Activated naive CD8-positive, alpha-beta T cell treated with anti-CD3 and anti-CD28 coated beads, Interleukin-2, amount 50 U/mL, for 16 hours (primary cell): ENCODE measurements around the gene SLC9A9.

Experiments
- DNase-seq: peaks from one replicate; pipeline ENCODE4 v3.0.0-alpha.2; 2020; ENCODE audit warnings: low read depth, low spot score

SLC9A9 gene

DNA sequence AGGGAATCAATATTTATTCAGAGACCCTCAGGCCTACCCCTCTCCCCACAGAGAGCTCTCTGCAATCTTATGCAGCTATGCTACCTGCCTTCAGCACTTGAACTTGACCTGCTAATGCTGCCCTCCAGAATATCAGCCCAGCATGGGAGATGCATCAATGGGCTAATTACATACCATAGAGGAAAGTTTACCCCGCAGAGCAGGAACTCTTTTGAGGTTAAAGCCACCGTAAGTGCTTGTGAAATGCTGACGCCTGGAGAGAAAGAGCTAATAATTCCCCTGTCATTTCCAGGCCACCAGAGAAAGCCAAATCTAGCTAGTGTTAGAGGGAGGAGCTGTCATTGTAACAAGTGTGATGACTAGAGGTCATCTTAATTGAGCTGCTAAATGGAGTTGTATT, 601.2 kb downstream of the SLC9A9 start:
- DNase-seq, result no peak

DNA sequence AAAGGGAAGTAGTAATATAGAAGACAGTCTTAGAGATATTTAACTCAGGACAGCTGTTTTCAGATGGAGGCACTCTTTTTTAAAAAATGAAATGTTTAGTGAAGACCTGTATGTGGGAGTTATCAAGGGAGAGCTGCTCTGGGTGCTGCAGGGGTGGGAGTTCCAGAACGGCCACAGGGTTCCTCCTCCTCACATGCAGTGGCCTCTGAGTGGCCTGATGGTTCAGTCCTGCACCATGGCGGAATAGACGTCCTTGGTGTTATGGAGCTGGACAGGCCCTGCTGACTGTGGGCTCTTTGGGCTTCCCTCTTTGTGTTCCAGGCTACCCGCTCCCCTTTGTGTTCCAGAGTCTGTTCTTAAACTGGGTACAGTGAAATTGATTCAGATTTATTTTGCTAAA, 602.6 kb downstream of the SLC9A9 start:
- no peak for DNase-seq

DNA sequence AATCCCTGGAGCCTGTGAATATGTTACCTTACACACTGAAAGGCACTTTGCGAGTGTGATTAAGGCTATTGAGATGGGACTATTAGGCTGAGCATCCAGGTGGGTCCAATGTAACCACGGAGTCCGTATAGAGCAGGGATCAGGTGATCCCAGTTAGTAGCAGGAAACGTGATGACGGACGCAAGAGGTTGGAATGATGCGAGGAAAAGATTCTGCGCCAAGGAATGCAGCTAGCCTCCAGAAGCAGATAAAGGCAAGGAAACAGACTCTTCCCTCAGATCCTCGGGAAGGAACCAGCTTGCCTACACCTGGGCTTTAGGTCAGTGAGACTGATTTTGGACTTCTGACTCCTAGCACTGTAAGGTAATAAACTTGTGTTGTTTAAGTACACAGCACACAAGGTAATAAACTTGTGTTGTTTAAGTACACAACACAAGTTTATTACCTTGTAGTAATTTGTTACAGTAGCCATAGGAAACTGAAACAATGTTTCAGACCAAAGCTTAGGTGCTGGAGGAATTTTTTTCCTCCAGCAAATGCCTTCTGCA, 603.7 kb downstream of the SLC9A9 start:
- DNase-seq, result no peak

DNA sequence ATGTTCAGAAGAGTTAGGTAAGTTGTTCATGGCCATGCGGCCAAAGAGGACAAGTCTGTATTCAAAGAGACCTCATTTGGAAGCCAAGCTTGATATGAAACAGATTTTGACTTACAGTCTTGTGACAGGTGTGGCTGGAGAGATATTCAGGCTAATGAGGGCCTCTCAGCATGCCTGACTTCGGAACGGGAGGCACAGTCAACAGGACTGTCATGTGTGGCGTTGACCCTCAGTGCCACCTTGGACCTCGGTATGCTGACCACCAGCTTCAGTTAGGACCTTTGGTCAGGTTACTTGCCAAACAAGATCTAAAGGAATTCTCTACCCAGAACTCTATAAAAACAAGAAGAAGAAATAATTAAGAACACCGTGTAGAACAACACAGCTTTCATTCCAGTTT, 604.6 kb downstream of the SLC9A9 start:
- DNase-seq, result no peak

DNA sequence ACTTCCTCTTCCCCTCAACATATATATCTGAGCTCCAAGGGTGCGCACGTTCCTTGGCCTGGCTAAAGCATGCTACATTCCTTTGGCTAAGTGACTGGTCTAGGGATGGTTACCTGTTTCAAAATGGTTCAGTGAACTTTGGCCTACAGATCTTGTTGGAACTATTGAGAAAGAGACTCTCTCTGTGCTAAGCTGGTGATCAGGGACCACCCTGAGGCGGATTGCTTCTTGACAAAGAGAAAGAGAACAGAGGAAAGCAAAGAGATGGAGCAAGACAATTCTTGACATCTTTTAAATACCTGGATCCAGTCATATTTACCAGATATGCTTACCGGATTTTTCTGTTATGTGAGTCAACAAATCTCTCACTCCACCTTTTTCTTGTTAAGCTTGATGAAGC, 605.6 kb downstream of the SLC9A9 start:
- DNase-seq, result no peak

DNA sequence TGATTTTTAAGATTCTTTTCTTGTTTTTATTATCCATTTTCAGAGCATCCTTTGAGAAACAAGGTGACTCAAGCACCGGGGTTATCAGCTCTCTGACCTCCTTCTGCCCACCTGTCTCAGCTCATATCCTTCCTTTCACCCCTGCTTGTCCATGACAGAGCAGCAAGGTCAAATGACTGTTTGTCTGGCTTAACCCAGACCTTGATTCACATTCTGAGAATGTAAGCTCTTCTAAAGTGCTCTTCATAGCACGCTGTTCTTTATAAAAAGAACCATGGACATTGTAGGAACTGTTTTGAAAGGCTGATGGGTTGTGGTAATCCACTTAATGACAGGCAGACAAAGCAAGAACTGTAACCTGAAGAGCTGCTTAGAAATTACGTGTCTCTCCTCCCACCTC, 606.2 kb downstream of the SLC9A9 start:
- no peak for DNase-seq

DNA sequence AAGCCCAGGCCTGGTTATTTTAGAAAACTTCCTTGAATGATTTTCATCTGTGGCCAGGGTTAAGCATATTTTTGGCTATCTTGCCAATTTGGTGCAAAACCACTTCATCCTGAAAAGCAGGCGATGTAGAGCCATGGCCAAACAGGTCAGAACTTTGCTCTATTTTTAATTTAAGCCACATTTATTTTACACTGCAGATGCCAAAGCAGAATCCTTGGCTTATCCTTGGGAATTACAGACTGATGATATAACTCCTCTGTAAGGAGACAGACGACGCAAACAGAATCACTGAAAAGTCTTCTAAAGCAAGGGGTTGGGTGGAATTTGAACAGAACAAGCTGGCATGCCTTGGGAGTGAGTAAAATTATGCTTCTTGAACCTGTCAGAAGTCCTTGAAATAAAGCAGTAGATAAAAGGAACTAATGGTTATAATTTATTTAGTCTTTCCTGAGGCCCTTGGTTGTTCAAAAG, 606.8 kb downstream of the SLC9A9 start:
- no peak for DNase-seq

DNA sequence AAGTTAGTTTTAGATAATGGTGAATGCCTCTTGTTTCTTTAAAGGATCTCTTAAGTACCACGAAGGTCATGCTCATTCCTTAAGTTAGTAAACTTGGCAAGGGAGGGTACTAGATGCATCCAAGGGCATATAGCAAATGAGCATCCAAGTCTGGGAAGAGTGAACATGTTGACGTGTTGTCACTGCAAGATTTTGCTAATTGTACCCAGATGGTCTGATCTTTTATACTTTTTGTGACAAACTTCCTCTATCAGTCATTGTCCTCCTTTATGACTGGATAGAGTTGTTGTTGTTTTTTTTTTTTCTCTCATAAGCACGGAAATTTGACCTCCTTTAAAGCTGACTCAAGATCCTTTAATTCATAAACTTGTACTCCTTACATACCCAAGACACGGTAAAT, 607.4 kb downstream of the SLC9A9 start:
- no peak for DNase-seq

DNA sequence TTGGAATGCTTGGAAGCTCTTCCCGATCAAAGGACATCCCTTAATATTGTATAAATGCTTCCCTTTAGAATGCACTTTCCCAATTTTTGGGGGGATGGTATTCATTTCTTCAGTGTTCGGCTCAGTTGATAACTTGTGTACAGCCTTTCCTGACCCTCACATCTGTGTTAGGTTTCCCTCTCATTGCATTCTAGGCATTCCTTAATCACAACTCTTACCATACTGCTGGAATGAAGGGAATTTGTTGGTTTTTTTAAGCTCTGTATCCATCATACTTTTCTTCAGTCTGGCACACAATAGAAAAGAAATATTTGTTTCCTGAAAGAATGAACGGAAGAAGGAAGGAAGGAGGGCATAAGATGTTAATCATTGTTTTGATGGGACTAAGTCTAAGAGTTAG, 609.2 kb downstream of the SLC9A9 start:
- no peak for DNase-seq

DNA sequence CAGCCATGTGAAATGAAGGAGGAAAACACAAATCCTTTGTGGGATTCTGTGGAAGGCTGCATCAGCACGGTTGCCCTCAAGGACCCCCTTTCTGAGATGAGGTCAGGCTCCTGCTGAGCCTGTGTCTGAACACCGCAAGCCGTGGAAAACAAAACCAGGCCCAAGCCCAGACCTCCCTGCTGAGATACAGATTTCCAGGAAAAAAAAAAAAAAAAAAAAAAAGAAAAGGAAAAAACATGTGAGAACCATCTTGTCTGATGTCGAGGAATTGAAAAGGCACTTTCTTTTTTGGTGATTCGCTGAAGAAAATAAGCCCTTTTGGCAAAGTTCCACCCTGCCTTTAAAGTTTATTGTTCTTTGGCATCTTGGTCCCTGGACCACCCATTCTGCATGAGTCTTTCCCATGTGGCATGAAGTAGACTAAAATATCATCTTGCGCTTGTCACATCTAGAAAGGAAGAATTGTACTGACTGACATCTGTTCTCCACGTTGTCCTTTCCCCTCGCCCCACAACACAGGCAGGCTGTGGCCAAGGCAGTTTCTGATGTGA, 611.1 kb downstream of the SLC9A9 start:
- DNase-seq, result no peak

DNA sequence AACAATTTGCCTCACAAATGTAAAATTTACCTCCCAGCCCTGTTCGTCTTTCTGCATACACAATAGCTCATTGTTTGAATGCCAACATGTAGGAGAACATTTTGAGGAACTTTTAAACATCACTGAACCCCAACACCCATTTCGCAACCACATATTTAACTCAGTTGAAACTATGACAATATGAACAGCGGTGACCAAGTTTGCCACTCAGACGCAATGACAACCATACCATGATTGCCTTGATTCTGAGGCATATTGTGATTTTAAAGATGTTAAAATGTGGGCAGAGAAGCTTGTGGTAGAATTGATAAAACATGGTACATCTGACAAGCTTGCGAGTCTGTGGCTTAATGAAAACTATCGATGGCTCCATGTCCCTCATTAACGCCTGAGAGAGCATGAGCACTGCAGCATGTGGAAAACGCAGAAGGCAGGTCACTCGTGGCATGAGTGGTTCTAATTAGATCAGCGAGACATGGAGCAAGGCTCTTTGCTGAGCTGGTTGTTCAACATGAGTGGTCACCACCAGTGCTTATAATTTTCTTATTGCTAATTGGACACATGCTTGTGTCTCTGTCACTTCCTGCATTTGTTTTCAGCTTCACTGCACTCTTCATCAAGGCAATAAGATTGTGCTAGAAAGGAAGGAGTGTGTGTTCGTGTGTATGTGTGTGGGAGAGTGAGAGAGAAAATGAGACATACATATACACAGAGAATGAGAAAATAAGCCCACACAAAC, 611.9 kb downstream of the SLC9A9 start:
- no peak for DNase-seq

DNA sequence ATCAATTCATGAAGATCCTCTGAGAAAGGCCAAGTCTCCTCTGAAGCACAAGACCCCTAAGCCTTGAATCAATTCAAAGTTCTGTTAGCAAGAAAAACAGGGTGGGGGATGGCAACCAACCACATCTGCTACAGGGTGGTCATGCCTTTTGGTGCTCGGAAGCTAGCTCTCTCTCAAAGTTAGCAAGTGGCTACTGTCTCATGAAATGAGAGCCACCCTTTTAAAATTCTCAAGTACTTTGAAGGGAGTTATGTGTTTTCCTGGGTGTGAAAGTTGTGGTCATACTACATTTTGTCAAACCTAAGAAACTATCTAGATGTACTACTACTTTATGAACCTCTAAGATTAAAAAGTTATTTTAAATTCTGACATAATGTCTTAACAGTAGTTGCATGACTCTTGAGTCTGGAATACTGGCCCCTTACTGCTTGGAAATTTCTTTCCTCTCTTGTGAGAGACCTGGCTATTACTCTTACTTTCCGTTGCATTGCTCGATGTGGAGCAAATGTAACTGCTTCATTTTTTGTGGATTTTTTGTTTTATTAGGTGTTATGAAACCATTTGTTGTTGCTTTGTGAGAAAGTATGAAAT, 612.6 kb downstream of the SLC9A9 start:
- DNase-seq, result no peak

DNA sequence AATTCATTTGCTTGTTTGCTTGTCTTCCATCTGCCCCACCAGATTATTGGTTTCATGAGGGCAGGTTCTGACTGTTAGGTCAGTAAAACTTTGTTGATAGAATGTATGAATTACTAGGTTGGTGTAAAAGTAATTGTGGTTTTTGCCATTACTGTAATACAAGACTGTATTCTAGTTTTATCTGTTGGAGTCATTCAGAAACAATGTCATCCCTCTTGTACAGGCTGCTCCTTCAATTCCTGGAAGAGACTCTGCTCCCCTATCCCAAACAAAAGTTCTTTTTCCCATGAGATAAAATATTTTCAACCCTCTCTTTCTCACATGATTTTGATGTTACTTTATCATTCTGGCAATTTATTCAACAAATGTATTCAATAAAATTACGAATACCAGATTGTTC, 613.7 kb downstream of the SLC9A9 start:
- no peak for DNase-seq

DNA sequence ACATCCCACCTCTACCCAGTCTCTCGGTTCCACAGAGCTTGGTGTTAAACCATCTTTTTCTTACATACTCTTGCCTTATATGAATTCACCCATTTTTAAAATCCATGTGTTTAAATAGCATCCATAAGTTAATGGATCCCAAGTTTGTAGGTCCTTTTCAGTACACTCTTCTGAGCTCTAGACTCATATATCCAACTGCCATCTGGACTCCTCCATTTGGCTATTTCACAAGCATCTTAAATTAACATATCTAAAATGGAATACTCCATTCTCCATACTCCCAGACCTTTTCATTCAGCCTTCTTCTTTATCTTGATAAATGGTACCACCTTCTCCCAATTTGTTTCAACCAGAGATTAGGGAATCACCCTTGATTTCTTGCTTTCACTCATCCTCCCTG, 615.3 kb downstream of the SLC9A9 start:
- no peak for DNase-seq

DNA sequence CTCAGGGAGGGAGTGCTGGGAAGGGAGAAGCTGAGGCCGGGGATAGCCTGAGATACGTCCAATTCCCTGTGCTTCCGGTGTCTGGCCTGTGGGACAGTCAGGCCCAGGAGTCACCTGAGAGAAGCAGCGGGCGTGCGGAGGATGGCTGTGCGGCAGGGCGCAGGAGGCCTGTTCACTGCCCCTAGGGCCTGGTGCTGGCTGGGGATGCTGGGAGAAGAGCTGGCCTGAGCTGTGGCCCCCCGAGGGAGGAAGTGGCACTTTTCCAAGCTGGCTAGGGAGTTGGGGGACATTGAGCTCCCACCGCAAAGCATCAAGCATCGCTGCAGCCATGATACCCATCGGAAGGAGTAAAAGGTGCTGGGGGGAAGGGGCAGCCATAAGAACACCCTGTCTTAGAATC, 619.9 kb downstream of the SLC9A9 start:
- DNase-seq, result no peak

DNA sequence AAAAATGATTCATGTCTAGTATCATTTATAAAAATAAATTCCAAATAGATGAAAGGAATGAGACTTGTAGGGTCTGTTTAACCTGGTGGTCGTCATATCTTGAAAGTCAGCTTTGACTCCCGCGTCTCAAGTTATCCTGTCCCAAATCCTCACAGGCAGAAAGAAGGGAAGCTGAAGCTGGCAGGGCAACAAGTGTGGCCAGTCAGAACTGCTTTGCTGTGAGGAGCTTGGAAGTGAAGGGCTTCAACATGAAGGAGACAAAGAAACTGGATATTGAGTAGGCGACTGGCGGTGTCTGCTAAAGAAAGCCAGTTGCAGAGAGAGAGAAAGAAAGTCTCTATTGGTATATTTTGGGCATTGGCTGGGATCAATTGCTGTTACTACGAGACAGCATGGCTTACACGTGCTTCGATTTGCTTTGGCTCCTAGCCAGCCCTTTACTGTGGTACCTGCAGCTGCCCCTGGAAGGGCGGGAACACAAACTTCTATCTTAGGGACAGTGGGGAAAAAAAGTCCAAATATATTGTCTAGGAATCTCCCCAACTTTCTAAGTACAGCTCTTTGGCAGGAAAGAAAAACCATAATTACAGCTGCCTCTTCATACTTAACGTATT, 621.5 kb downstream of the SLC9A9 start:
- no peak for DNase-seq

DNA sequence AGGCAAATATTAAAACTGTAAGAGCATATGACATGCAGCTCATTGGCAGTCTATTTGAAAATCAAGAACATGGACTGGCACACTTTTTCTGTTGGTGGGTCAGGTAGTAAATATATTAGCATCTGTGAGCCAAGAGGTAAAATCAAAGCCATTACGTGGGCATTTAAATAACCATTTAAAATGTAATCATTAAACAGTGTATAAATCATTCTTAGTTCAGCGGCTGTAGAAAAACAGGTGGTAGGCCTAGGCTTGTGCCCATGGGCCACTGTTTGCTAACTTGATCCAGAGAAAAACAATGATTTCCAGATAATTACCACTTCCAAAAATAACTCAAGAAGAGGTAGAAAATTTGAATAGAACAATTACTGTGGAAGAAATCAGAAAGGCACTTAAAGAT, 623.6 kb downstream of the SLC9A9 start:
- DNase-seq, result no peak

DNA sequence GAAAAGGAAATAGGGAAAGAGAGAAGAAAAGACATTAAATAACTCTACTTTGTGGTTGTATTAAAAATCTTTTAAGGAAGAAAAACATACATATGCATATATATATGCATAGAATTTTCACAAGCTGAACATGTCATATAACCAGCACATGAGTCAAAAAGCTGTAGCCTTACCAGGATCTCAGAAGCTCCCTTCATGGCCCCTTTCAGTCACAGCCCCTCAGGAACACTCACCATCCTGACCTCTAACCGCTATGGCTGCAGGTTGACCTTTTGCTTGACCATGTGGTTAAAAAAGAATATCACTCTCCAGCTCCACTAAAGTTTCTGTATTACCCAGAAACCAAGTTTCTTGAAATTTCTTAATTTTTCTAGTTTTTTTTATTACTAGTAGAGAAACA, 625.3 kb downstream of the SLC9A9 start:
- no peak for DNase-seq

DNA sequence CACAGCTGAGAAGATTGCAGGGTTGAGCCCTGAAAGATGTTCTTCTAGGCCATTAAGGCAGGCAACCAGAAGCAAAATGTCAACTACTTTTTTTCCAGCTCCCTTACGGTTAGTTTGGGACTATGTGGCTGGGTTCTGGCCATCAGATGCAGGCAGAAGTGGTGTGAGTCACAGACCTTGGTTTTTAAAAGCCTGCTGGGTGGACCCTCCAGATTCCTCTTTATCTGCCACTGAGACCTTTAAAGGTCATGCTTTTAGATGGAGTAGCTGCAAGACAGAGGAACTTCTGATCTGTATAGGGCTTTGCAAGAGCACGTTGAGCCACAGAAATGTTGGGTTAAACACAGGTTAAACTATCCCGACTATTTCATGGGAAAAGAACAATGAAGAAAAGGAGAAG, 625.8 kb downstream of the SLC9A9 start:
- DNase-seq, result no peak

DNA sequence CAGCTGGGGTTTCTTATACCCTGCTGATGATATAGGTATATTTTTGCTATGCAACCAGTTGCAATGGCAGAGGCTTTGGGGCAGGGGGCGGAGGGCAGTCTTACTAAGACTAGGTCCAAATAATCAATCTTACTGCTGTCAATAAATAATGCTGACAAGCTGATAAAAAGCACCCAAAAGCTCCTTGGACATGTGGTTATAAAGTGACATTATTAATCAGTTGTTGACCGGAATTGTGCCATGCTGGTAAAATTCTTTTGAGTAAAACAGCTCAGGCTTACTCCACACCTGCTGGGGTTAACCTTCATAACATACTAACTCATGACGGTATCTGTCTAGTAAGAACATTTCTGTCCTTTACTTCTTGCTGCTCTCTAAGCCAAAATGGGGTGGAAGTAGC, 626.8 kb downstream of the SLC9A9 start:
- DNase-seq, result no peak

DNA sequence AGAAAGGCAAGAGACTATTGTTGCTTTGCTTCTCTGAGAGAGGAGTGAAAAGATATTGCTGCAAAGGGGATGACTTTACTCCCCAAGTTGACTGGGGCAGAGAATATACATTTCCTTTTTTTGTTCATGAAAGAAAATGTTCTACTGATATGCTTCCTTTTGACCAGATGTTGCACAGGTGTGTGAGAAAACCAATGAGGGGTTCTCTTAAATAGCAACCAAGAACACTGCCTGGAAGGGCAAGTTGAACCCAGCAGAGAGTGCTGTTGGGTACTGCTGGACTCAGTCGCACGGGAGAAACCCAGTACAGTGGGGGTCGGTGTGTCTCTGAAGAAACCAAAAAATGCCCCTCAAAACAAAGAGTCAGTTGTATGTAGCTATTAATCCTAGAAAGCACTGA, 627.5 kb downstream of the SLC9A9 start:
- DNase-seq, result no peak

DNA sequence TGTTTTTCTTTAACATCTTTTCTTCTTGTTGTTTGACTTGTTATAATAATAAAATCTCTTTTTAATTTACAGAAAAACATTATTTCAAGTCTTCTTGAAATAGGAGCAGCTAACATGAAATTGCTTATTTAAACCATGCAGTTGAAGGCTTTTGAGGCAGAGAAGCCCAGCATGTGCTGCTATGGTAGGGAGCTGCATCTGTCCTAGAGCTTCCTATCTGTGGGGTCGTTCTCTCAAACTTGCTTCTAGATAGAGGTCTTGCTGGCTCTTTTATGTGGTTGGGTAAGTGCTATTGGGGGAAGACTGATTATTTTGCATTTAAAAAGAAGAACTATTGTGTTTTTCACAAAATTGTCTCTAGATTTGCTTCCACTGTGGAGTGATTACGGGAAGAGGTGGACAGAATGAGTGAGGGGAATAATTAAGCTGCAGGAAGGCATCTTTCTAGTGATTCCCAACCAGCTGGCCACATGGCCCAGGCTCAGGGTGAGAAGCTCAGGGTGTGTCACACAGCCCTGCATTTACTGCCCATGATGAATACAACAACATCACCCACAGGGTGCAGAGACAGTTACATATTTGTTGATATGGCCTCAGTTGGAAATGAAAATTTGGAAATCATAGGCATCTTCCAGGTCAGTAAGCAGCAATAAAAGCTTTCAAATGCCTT, 630.0 kb downstream of the SLC9A9 start:
- no peak for DNase-seq
